ENCODE results near the gene MARK2.

MARK2 gene

DNA sequence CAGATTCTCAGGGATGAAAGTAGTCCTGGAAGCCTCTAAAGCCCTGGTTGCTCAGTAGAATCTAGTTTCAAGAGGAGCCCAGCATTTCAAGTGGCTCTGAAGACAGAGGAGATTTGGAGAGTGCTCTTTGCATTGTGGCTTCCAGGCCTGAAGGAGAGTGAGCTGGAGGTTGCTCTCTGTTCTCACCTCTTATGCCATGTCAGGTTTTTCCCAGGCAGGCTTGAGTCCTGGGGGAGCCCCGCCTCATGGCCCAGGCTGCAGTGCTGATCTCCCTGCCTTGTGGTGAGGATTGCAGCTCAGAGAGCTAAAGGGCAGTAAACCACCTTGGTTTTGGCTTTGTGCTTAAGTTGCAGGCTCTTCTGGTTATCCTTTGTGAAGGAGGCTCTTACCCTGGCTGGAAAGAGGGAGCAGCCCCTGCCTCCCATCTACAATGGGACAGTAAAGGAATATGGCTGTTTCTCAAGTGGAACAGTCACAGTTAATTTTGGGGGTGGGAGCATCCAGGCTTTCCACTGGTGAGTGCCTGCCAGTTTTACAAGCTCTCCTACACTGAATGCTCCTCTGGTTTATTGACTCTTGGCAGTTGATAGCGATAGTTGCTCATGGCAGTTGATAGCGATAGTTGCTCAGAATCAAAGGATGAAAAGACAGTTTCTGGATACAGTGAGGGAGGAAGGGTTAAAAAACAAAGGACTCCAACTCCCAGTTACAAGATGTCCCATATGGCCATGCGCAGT, 45.5 kb downstream of the MARK2 start:
- no peak for DNase-seq

DNA sequence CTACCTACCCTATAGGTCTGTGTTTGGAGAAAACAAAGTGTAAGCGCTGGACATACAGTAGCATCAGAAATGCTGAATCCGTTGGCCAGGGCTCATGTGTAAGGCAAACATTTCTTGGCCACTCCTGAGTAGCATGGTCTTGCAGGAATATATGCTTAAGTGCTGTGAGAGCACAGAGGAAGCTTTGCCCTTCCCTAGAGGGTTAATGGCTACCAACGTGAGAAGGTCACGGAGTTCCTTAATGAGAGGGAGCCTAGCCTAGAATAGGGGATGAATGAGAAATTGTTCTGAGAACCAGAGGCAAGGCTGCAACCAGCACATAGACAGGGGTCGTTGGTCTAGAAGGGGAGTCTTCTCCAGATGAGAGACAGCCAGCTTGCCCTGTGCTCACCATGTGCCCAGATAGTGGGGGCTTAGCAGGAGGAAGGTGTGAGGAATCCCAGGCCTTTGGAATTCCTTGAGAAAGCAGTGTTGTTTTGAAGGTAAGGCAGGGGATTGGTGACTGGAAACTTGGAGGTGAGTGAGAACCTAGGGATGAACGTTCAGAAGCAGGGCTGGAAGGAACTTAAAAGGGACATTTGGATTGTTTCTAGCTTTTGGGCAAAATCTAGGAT, 48.6 kb downstream of the MARK2 start:
- DNase-seq = no peak

DNA sequence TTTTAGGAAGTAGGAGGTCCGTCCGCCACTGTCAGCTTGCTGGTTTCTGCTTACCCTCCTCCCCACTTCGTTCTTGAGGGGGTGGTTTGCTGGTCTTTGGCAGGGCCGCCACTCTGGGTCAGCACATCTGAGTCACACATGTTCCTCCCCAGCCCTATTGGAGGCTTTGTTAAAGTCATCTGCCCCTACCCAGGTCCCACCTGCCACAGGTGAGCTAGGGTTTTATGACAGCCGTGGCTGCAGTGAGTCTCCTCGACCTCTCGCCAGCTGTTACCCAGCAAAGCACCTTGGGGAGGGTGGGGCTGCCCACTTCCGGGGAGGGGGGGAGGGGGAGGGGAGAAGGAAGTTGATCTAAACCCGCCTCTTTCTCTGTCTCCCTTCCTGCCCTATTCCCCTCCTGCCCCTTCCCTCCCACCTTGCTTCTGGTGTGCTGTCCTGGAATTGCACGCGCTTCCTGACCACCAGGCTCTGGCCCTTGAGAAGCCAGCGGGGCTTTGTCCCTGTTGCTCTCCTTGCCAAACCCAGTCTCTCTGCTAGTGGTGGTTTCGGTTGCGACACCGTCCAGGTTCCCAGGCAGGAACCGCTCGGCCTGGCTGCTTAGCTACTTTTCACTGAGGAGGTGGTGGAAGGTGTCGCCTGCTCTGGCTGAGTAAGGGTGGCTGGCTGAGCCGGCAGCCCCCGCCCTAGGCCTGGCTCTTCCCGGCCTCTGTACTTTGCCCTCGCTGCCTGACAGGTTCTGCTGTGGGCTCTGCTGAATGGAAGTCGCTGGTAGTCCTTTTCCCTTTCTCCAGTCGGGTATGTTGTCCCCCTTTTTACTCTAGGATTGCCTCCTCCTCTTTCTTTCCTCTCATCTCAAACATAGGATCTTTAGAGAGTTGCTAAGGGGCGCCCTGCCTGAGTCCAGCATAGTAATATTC, 49.5 kb downstream of the MARK2 start:
- DNase-seq = peak; percentile 88

DNA sequence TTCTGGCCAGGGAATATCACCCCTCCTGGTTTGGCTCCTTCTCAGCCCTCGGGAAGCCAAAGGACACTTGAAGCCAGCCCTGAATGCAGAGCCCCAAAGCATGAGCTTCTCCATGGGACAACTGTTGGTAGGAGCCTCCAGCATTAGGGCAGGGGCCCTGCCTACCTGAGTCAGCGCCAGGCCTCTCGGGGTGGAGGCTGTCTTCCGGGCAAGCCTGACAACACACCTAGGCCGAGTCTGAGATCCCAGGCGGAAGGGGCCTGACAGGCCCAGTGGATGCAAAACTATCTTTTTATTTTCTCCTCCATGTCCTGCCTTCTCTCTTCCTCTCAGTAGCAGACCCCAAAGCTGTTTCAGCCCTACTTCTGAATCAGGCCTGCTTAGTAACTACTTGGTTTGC, 50.4 kb downstream of the MARK2 start:
- DNase-seq = no peak

DNA sequence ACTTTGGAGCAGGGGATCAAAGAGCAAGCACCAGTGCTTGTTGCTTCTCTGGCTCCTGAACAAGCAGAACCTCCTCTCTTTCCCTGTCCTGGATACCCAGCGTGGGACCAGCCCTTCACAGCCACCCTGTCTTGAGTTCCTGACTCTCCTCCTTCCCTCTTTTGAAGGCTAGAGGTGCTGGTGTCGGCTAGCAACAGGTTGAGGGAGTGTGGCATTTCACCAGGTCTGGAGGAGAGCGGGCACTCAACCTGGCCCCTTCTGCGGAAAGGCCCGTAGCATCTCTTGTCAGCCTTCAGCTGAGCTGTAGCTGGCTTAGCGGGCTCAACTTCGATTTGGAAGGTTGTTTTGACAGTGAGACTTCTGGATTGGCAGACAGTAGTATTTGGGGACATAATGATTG, 51.5 kb downstream of the MARK2 start:
- no peak for DNase-seq

DNA sequence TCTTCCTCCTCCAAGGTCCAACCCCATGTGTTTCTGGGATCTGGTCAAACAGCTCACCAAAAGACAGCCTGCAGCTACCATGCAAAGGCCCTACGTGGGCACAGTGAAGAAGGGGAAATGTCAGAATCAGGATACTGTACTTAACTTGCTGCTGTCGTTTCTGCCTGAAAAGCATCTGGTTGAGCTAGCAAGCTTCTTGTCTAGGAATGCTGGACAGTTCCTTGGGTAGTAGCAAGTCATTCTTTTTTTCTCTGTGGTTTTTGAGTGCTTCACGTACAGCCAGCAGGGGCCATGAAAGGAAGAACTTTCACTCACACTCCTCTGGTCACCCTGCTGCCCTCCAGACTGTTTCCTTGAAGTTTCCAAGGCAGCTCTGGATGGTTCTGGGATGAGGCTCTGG, 53.3 kb downstream of the MARK2 start:
- DNase-seq = no peak

DNA sequence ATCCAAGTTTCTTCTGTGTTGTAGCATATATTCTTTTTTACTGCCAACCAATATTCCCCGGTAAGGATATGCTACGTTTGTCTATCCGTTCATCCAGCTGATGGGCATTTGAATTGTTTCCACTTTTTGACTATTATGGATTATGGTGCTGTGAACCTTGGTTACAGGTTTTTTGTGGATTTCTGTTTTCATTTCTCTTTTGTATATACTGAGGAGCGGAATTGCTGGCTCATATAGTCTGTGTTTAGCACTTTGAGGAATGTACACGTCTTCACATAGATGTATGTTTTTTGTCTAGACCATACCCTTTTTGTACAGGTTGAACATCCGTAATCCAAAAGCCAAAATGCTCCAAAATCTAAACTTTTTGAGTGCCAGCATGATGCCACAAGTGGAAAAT, 54.4 kb downstream of the MARK2 start:
- DNase-seq = no peak

DNA sequence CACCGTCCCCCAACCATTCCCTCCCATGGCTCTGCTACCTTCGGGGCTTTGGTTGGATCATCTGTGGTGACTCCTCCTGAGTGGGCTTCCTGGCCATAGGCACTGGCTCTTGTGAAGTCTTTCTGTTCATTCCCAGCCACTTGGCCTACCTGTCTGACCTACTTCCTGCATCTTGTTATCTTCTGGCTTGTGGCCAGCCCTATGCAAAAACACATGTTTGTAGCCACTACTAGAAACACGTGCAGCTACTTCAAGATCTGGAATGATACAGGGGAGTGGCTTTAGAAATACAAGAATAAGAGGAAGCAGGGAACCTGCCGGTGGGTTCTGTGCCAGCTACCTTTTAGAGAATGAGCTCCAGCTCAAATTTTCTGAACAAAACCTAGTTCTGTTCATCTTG, 57.2 kb downstream of the MARK2 start:
- no peak for DNase-seq

DNA sequence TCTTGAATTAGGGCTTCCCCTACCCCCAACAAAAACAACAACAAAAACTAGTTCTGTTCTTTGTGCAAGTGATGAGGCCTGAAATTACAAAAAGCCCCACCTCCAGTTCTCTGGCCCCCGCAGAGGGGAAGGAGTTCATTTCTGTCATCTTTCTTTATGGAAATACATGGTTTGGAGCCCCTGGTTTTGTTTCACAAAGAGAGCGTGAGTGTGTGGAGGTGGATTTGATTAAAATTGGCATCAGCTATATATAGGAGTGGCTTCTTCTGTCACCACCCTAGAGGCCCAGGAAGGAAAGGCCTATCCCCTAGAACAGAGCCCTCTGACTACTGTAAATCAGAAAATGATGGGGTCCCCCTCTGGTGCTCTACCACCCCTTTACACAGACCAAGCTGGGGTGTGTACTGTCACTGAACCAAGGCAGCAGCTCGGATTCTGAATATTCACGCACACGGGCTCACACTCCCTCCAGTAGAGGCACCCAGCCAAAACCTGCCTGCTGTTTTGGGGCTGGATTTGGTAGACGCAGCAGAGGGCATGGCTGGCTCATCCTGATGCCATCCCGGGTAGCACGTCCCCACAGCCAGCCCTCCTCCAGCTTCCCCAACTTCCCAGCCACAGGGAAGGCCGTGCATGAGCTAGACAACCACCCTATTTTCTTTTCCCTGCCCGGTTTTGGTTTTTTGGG, 58.7 kb downstream of the MARK2 start:
- no peak for DNase-seq

DNA sequence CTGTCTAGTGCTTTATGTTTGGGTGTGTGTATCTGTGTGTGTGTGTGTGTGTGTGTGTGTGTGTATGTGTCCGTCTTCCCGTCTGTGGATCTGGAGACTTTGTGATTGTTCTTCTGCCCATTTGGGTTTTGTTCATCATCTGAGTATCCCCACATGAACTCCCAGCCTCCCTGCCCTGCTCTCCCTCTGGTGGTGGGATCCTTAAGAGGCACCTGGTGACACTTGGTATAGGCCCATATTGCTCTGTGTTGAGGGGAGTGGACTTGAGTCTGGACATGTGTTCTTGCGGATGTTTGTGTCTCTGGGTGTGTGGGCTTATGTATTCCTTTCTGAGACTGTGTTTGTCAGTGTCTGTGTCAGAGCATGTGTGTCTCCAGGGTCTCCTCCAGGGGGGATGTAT, 62.8 kb downstream of the MARK2 start:
- no peak for DNase-seq

DNA sequence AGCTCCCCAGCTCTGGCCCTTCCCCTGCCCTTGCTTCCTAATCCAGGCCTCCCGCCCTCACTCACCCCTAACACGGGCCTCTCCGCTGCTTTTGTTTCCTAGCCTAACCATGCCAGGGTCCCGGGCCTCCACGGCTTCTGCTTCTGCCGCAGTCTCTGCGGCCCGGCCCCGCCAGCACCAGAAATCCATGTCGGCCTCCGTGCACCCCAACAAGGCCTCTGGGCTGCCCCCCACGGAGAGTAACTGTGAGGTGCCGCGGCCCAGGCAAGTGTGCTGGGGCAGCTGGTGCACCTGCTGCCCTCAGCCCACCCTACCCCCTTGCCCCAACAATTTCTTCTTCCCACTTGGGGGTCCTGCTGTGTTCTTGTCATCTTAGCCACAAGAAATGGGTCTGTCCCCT, 65.0 kb downstream of the MARK2 start:
- no peak for DNase-seq

DNA sequence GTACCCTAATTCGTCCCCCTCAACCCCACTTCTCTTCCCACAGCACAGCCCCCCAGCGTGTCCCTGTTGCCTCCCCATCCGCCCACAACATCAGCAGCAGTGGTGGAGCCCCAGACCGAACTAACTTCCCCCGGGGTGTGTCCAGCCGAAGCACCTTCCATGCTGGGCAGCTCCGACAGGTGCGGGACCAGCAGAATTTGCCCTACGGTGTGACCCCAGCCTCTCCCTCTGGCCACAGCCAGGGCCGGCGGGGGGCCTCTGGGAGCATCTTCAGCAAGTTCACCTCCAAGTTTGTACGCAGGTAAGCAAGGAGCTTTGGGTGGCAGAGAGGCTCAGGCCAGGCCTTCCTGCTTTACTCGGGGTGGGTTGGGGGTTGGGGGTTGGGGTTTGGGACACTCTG, 65.8 kb downstream of the MARK2 start:
- DNase-seq = no peak

DNA sequence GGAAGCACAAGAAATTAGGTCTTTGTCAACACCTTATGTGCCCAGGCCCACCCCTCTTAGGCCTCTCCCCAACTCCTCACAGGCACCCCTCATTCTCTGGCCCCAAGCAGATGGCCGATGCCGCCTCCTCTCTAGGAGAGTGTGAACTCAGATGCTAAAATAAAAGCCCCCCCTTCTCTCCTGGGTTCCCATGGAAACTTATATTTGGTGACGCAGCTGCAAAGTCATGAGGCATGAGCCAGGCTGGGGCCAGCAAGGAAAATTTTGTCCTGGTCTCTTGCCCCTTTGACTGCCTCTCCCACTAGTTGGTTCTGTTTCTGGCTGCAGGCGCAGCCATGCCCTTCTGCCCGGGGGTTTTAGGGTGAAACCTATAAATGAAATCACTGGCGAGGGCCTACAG, 66.3 kb downstream of the MARK2 start:
- DNase-seq = no peak

DNA sequence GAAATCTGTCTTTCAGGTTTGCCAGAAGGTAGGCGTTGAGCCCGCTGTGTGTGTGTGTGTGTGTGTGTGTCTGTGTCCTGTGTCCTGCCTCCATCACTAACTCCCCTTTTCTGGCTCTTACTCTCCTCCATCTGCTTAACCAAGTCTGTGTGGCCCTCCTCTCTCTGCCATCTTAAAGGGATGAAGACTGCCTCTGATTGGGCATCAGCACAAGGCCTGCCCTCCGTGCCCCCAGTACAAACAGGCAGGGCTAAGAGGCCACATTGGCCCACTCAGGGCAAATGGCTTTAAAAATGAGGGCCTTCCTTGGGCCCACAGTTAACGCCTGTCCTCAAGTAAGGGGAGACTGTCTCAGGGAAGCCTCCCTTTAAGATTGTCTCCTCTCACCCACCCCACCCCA, 67.2 kb downstream of the MARK2 start:
- DNase-seq = no peak

DNA sequence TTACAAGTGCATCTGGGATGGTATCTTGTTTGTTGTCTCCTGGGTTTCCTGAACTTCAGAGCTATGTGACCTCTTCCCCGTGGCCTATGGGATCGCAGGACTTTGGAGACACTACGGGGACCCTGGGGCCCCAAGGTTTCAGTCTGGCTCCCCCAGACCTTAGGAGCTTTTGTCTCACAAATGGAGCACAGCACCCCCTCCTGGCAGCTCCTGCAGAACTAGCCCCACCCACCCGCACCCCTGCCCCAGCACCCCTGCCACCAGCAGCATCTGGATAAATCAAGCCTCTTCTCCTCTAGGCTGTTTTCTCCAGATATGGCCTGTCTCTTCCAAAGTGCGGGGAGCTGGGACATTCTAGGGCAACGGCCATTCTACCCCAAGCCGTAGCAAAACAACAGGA, 67.7 kb downstream of the MARK2 start:
- no peak for DNase-seq

DNA sequence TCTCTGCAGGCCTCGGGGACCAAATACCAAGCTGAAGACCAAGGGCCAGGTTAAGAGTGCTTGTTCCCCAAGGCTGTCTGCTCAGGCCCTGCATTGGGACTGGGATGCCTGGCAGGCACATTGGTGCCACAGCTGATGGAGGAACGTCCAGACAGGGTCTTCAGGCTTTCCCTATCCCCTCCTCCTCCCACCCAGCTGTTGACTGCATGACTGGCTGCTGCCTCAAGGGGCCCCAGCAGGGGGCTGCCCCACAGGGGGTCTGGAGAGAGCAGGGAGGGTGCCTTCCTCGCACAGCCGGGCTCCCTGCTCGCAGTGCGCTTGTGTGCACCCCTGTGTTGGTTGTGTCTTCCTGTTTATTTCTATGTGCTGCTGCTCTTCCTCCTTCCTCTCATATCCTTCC, 68.2 kb downstream of the MARK2 start:
- no peak for DNase-seq

DNA sequence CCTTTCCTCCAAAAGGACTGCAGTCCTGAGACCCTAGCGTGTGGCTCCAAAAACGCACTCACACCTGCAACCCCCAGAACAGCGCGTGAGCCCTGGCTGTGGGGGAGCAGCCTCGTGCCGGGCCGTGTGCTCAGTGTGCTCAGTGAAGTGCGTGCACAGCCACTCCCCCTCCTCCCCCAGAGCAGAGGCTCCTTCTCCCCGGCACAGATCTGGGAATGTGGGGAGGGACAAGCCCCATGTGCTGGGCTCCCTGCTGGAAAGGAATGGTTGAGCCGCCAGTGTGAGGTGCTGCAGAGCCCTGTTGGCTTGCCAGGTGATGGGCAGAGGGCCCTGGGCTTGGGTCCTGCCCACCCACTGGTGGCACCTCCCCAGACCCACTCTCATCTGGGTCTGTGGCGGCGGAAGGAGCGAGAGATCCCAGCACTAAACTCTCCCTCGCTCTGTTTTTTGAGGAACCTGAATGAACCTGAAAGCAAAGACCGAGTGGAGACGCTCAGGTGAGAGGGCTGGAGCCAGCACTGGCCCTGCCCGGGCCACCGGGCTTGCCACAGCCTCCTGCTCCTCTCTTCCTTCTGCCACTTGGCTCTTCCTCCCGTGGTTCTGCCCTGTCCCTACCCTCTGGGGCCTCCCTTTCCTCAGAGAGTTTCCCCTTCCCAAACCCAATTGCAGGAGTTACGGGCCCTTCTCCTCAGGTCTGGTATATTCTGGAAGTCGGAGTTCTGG, 69.1 kb downstream of the MARK2 start:
- no peak for DNase-seq

DNA sequence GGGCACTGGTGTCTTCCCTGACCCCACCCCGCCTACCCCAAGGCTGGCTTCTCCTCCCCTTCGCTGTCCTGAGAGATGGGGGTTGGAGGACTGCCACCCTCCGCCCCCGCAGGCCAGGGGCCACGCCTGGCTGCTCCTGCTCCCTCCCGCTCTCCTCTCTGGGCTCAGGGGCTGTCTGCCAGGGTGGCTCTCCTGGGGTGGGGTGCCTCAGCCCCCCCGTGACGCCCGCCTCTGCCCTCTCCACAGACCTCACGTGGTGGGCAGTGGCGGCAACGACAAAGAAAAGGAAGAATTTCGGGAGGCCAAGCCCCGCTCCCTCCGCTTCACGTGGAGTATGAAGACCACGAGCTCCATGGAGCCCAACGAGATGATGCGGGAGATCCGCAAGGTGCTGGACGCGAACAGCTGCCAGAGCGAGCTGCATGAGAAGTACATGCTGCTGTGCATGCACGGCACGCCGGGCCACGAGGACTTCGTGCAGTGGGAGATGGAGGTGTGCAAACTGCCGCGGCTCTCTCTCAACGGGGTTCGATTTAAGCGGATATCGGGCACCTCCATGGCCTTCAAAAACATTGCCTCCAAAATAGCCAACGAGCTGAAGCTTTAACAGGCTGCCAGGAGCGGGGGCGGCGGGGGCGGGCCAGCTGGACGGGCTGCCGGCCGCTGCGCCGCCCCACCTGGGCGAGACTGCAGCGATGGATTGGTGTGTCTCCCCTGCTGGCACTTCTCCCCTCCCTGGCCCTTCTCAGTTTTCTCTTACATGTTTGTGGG, 69.9 kb downstream of the MARK2 start:
- no peak for DNase-seq

DNA sequence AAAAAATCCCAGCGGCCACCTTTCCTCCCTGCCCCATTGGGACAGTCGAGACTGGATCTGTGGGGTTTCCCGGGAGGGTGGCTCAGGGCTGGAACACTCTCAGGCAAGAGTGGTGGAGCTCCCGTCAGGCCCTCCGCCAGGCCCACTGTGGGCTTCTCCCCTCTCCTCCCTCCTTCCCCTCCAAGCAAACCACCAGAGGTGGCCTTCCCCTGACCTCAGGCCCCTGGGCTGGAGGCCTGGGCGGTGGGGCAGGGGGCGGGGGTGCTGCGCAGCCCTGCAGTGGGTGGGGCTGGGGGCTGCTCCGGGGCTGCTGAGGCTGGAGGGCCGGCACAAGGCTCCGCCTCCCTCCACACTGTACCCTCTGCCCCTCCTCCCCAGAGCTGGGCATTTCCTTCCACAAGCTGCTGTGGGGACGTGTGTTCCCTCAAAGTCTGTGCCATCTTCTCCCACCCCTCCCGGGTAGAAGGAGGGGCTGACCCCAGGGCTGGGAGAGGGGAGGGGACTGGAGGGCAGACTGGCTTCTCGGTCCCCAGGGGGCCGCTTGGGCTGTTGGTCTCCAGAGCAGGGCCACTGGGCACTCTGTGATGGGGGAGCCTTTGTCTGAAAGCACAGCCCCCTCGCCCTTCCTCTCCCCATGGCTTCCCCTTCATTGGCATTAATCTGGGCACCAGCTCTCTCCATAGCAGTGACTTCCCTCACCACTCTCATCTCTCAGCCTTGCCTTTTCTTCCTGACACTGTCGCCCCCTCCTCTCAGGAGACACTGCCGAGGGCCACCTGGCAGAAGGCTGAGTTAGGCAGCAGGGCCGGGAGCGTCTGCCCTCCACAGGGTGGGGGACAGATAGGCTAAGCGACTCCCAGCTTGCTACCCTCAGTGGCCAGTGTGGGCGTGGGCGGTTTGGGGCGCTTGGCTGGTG, 70.9 kb downstream of the MARK2 start:
- no peak for DNase-seq

DNA sequence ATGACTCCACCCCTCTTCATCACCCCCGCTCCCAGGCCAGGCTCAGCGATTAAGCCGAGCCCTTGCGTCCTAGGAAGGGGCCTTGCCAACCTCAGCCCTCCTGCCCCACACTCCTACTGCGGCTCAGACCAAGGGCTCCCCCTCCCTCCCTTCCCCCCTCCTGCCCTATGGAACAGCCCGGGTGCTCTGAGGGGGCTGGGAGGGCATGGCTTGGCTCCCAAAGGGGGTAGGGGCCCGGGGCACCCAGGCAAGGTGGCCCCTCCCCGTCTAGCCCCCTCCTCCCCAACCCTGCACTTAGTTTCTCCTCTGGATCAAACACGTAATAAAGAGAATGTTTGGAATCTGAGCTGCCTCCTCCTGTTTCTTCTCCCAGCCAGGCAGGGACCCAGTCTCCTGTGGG, 71.8 kb downstream of the MARK2 start:
- DNase-seq = no peak

DNA sequence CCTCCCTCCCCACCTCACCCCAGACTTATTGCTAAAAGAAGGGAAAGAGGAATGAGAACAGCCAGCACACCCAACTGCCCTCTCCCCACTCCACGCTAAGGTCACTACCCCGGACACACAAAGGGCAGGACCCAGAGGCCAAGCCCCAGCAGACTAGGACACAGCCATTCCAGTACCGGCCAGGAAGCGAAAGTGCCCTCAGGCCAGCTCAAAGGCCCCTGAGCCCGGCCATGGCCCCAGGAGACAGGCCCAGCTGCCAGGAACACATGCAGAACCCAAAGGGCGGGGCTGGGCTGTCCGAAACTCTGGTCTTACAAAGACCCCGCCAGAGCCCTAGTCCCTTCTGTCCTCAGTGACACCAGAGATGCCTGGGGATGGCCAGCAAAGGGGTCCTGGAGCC, 72.5 kb downstream of the MARK2 start:
- no peak for DNase-seq

All from NCI-H510A (cell line).